ENCODE results near the gene ERN1.

Gene ERN1

GRCh38 chr17:64146418-64147109, 16.6 kb upstream of the ERN1 start:
- H3K4me3 ChIP-seq (ENCODE audit: low read length, poor library complexity, severe bottlenecking), result peak overlapping the region; percentile 84
- peak overlapping the region; percentile 95 for H3K9ac ChIP-seq (ENCODE audit: low read depth, low read length, poor library complexity, severe bottlenecking)
- H3K4me2 ChIP-seq (ENCODE audit: low read depth, low read length, poor library complexity, severe bottlenecking), result peak overlapping the region; percentile 86
- H3K27me3 ChIP-seq (ENCODE audit: insufficient read depth, low read length, poor library complexity, severe bottlenecking), result no peaks in the 10 kb centered on the region
- H3K9me3 ChIP-seq (ENCODE audit: insufficient read depth, low read depth, low read length), result no peaks in the 10 kb centered on the region
- peaks cover 5% of the 10 kb centered on the region; the same call in 1 of the 2 replicates for H3K36me3 ChIP-seq (ENCODE audit: insufficient read depth, low read length)
- peaks cover 26% of the 10 kb centered on the region for H3K79me2 ChIP-seq (ENCODE audit: insufficient read depth, low read length)
- no peak overlapping the region for H2AFZ ChIP-seq (ENCODE audit: low read length)
- H3F3A ChIP-seq (ENCODE audit: low read depth), result no peaks in the 10 kb centered on the region
- H3K4me1 ChIP-seq (ENCODE audit: insufficient read depth, low read length, poor library complexity, severe bottlenecking), result peaks cover 11% of the 10 kb centered on the region
- H4K20me1 ChIP-seq (ENCODE audit: insufficient read depth, low read length, poor library complexity, severe bottlenecking), result peaks cover 17% of the 10 kb centered on the region
- no peaks in the 10 kb centered on the region for H3K9me2 ChIP-seq (replicated peaks; ENCODE audit: low read depth, low read length)
- no peak for TF ChIP-seq EZH2phosphoT487 (IDR thresholded peaks at IDR 0.05; ENCODE audit: borderline replicate concordance)
- no peak for TF ChIP-seq CTCF (conservative IDR thresholded peaks at IDR 0.05; ENCODE audit: low read length)

DNA sequence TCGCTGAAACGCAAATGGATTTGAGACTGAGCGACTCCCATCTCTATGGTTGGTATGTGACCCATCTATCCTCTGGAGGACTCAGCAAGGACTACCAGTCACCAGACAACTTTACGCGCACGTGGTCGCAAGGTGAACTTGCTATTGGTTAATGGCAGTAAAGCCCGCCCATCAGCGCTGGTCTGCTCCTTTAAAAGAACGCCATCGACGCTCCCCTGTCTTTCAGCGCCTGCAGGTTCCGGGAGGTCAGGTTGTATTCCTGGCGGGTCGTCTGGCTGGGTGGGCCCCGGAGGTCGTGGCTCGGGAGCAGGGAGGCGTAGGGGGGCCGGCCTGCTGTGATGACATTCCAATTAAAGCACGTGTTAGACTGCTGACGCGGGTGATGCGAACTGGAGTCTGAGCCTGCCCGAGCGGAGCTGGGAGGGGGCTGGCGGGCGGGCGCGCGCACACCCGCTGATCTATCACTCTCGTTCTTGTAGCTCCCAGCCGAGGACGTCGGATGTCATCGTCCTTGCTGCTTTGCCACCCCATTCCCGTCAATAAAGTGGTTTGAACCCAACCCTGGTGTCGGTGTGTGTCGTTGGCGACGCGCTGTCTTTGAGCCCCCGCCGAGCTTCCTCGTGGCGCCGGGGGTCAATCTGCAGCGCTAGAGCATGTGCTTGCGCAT, 15.9 kb upstream of the ERN1 start:
- peaks cover 5% of the 10 kb centered on the region; the same call in 1 of the 2 replicates for H3K36me3 ChIP-seq (ENCODE audit: insufficient read depth, low read length)
- H3K27me3 ChIP-seq (ENCODE audit: insufficient read depth, low read length, poor library complexity, severe bottlenecking), result no peaks in the 10 kb centered on the region
- H3K9ac ChIP-seq (ENCODE audit: low read depth, low read length, poor library complexity, severe bottlenecking), result peak overlapping the region; percentile 95
- no peaks in the 10 kb centered on the region for H3K9me3 ChIP-seq (ENCODE audit: insufficient read depth, low read depth, low read length)
- peak overlapping the region; percentile 84 for H3K4me3 ChIP-seq (ENCODE audit: low read length, poor library complexity, severe bottlenecking)
- no peaks in the 10 kb centered on the region for H3F3A ChIP-seq (ENCODE audit: low read depth)
- peak overlapping the region; percentile 90 for H2AFZ ChIP-seq (ENCODE audit: low read length)
- TF ChIP-seq CTCF (conservative IDR thresholded peaks at IDR 0.05; ENCODE audit: low read length) (no peak), EZH2phosphoT487 (IDR thresholded peaks at IDR 0.05; ENCODE audit: borderline replicate concordance) (no peak)
- H4K20me1 ChIP-seq (ENCODE audit: insufficient read depth, low read length, poor library complexity, severe bottlenecking), result peaks cover 17% of the 10 kb centered on the region
- peaks cover 26% of the 10 kb centered on the region for H3K79me2 ChIP-seq (ENCODE audit: insufficient read depth, low read length)
- no peaks in the 10 kb centered on the region for H3K9me2 ChIP-seq (replicated peaks; ENCODE audit: low read depth, low read length)
- H3K4me1 ChIP-seq (ENCODE audit: insufficient read depth, low read length, poor library complexity, severe bottlenecking), result peaks cover 11% of the 10 kb centered on the region
- H3K4me2 ChIP-seq (ENCODE audit: low read depth, low read length, poor library complexity, severe bottlenecking), result peak overlapping the region; percentile 86

DNA sequence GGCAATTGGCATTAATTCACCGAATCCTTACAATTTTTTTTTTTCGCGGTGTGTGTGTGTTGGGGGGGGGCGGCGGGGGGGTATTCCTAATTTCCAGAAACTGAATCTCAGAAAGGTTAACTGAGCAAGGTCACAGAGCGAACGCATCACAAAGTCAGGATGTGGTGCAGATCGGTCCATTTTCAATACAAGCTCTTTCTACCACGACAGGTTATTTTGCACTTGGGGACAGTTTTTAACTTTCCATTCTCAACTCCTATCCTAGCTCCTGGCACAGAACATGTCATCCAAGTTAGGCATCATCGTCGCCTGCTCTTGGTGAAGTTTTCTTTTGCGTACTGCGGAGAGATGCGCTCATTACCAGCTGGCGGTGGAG, 15.4 kb upstream of the ERN1 start:
- Histone ChIP-seq H3K9me3 (ENCODE audit: insufficient read depth, low read depth, low read length) (no peaks in the 10 kb centered on the region), H3K27me3 (ENCODE audit: insufficient read depth, low read length, poor library complexity, severe bottlenecking) (no peaks in the 10 kb centered on the region), H3K4me3 (ENCODE audit: low read length, poor library complexity, severe bottlenecking) (peak overlapping the region; percentile 84), H3F3A (ENCODE audit: low read depth) (no peaks in the 10 kb centered on the region), H4K20me1 (ENCODE audit: insufficient read depth, low read length, poor library complexity, severe bottlenecking) (peaks cover 17% of the 10 kb centered on the region), H3K9me2 (replicated peaks; ENCODE audit: low read depth, low read length) (no peaks in the 10 kb centered on the region), H3K9ac (ENCODE audit: low read depth, low read length, poor library complexity, severe bottlenecking) (peak overlapping the region; percentile 95), H3K36me3 (ENCODE audit: insufficient read depth, low read length) (peaks cover 2% of the 10 kb centered on the region; the same call in 1 of the 2 replicates), H3K79me2 (ENCODE audit: insufficient read depth, low read length) (peaks cover 26% of the 10 kb centered on the region), H3K4me2 (ENCODE audit: low read depth, low read length, poor library complexity, severe bottlenecking) (peak overlapping the region; percentile 57), H2AFZ (ENCODE audit: low read length) (peak overlapping the region; percentile 90), H3K4me1 (ENCODE audit: insufficient read depth, low read length, poor library complexity, severe bottlenecking) (peaks cover 11% of the 10 kb centered on the region)
- TF ChIP-seq EZH2phosphoT487 (IDR thresholded peaks at IDR 0.05; ENCODE audit: borderline replicate concordance) (no peak), CTCF (conservative IDR thresholded peaks at IDR 0.05; ENCODE audit: low read length) (no peak)
